B cell (primary cell): ENCODE data around the gene TNKS1BP1.

Experiments
- EZH2 ChIP-seq: IDR thresholded peaks from 2 replicates; pipeline ENCODE4 v1.6.1; 2012; ENCODE audit warnings: borderline replicate concordance, low read depth, mild to moderate bottlenecking, moderate library complexity, low read length; ENCODE audit not compliant: insufficient read depth, poor library complexity, severe bottlenecking
- TF ChIP-seq, protein P1 (sequence below): fragments of 200-600 bp; IDR thresholded peaks from one replicate; pipeline ENCODE4 v1.8.0; 2022; ENCODE audit warnings: antibody characterized with exemption, mild to moderate bottlenecking

DNA sequence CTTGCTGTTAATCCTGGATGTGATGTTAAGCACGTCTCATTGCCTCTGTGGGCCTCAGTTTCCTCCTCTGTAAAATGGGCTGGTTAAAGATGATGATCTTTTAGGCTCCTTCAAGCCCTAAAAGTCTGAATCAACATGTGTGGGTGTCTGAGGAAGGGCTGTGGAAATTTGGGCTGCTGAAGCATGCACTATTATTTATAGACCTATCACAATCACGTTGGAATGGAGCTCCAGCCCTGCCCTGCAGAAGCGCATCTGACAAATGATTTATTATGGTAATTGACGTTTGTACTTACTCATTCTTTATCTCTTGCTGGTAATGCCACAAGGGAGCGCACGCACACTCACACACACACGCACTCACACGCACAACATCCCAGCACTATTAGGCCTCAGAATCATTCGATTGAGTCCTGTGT, 33.8 kb upstream of the TNKS1BP1 start:
- TF ChIP-seq, protein P1, sequence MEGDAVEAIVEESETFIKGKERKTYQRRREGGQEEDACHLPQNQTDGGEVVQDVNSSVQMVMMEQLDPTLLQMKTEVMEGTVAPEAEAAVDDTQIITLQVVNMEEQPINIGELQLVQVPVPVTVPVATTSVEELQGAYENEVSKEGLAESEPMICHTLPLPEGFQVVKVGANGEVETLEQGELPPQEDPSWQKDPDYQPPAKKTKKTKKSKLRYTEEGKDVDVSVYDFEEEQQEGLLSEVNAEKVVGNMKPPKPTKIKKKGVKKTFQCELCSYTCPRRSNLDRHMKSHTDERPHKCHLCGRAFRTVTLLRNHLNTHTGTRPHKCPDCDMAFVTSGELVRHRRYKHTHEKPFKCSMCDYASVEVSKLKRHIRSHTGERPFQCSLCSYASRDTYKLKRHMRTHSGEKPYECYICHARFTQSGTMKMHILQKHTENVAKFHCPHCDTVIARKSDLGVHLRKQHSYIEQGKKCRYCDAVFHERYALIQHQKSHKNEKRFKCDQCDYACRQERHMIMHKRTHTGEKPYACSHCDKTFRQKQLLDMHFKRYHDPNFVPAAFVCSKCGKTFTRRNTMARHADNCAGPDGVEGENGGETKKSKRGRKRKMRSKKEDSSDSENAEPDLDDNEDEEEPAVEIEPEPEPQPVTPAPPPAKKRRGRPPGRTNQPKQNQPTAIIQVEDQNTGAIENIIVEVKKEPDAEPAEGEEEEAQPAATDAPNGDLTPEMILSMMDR = no peak
- no peak for TF ChIP-seq EZH2
